Progenitor cell of endocrine pancreas (in vitro differentiated cells): ENCODE data around the gene PIK3R6. TPM values are rescaled to one million over a fixed set of nuclear protein-coding genes. Genes with fewer than 3 reads are reported as not detected.

Experiments
- DNase-seq: peaks from one replicate; pipeline ENCODE4 v3.0.0; 2021; ENCODE audit warnings: low spot score; ENCODE audit not compliant: unreplicated experiment
- H3K27ac Mint-ChIP-seq: 2 replicates; pipeline ENCODE4 v1.8.0; 2021; ENCODE audit warnings: mild to moderate bottlenecking, moderate library complexity, mixed read lengths
- H3K27me3 Mint-ChIP-seq: 2 replicates; pipeline ENCODE4 v1.8.0; 2021; ENCODE audit warnings: mixed read lengths
- H3K36me3 Mint-ChIP-seq: 2 replicates; pipeline ENCODE4 v1.8.0; 2022; ENCODE audit warnings: mixed read lengths; ENCODE audit not compliant: insufficient read depth
- H3K4me1 Mint-ChIP-seq: 2 replicates; pipeline ENCODE4 v1.8.0; 2021; ENCODE audit warnings: low read depth, mixed read lengths
- H3K4me3 Mint-ChIP-seq: 2 replicates; pipeline ENCODE4 v1.8.0; 2021; ENCODE audit warnings: low read depth, mild to moderate bottlenecking, moderate library complexity, mixed read lengths
- H3K9me3 Mint-ChIP-seq: 2 replicates; pipeline ENCODE4 v1.8.0; 2021; ENCODE audit warnings: low read depth, mixed read lengths
- total RNA-seq: library from RNA; stranded (reverse); gene quantifications from 2 replicates; pipeline ENCODE4 v1.2.1, GENCODE V29; 2021
- TF ChIP-seq, protein P1 (sequence below): fragments of 200-600 bp; sonication (generic); IDR thresholded peaks from one replicate; pipeline ENCODE4 v1.5.0; 2021; ENCODE audit warnings: antibody characterized with exemption, mild to moderate bottlenecking; ENCODE audit not compliant: unreplicated experiment

PIK3R6 gene
- total RNA-seq, 1 donor from 2014 or later: 0.07 TPM

DNA sequence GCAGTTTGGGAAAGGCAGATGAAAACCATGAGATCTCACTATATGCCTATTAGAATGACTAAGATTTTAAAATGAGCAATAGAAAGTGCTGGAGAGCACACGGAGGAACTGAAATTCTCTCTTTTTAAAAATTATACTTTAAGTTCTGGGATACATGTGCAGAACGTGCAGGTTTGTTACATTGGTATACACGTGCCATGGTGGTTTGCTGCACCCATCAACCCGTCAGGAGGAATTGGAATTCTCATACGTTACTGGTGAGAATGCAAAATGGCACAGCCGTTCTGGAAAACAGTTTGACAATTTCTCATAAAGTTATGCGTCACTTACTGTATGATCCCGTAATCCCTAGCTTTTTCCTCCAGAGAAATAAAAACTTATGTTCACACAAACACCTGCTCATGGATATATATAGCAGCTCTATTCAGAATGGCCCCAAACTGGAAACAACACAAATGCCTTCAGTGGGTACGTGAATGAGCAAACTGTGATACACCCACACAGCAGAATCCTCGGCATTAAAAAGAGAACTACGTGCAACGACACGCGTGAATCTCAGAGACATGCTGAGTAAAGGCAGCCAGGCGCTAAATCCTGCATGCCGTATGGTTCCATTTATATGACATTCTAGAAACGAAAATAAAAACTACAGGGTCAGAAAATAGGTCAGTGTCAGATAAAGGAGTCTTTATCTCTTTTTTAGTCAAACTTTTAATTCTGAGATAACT, 11.8 kb downstream of the PIK3R6 start:
- DNase-seq: no peak
- Mint-ChIP-seq H3K36me3 (no peaks in the 10 kb centered on the region), H3K27me3 (no peaks in the 10 kb centered on the region), H3K4me3 (no peak overlapping the region), H3K9me3 (no peaks in the 10 kb centered on the region), H3K27ac (no peak overlapping the region), H3K4me1 (peaks cover 28% of the 10 kb centered on the region)
- TF ChIP-seq, protein P1, sequence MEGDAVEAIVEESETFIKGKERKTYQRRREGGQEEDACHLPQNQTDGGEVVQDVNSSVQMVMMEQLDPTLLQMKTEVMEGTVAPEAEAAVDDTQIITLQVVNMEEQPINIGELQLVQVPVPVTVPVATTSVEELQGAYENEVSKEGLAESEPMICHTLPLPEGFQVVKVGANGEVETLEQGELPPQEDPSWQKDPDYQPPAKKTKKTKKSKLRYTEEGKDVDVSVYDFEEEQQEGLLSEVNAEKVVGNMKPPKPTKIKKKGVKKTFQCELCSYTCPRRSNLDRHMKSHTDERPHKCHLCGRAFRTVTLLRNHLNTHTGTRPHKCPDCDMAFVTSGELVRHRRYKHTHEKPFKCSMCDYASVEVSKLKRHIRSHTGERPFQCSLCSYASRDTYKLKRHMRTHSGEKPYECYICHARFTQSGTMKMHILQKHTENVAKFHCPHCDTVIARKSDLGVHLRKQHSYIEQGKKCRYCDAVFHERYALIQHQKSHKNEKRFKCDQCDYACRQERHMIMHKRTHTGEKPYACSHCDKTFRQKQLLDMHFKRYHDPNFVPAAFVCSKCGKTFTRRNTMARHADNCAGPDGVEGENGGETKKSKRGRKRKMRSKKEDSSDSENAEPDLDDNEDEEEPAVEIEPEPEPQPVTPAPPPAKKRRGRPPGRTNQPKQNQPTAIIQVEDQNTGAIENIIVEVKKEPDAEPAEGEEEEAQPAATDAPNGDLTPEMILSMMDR: no peak

DNA sequence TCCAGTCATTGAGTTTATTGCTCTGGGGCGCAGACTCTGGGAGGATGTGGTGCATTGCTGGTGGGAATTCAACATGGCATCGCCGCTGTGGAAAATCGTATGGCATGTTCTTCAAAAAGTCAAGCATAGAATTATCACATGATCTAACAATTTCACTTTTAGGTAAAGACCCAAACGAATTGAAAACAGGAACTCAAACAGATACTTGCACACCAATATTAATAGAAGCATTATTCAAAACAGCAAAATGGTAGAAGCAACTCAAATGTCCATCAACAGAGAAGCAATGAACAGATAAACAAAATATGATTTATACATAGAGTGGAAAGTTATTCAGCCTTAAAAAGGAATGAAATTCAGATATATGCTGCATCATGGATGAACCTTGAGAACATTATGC, 15.9 kb downstream of the PIK3R6 start:
- peaks cover 10% of the 10 kb centered on the region for H3K4me1 Mint-ChIP-seq
- no peak overlapping the region for H3K4me3 Mint-ChIP-seq
- TF ChIP-seq, protein P1: no peak
- no peaks in the 10 kb centered on the region for H3K9me3 Mint-ChIP-seq
- no peak for DNase-seq
- no peak overlapping the region for H3K27ac Mint-ChIP-seq
- no peaks in the 10 kb centered on the region for H3K27me3 Mint-ChIP-seq
- H3K36me3 Mint-ChIP-seq: no peaks in the 10 kb centered on the region

DNA sequence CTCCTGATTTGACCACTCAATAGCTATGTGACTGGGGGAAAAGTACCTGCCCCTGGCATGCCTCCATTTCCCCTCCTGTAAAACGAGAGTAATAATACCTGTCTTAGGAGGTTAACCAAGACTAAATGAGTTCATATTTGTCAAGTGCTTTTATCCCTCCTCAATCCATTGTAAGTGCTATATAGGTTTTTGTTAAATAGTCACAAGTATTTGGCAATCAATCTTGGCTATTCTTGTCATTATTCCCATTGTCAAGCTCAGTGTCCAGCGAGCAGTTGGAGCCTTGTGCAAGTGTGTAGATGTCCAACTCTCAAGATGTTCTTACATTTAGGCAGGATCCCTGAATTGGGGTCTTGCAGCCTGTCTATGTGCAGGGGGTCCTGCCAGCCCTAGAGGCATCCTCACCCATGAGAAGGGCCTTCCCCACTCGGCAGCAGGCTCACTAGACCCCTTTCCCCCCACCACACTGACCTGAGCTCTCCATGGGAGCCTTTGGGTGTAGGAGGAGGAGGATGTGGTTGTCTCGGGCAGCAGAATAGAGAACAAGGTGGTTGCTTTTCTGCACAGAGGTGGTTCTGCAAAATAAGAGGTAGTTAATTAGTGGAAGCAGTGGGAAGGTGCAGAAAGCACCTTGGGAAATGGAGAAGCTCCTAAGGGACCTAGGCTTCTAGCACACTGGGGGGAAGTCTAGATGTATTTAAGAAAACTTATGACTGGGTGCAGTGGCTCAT, 18.0 kb downstream of the PIK3R6 start:
- no peaks in the 10 kb centered on the region for H3K9me3 Mint-ChIP-seq
- H3K4me1 Mint-ChIP-seq: peaks cover 4% of the 10 kb centered on the region
- H3K36me3 Mint-ChIP-seq: no peaks in the 10 kb centered on the region
- H3K4me3 Mint-ChIP-seq: no peak overlapping the region
- DNase-seq: no peak
- H3K27me3 Mint-ChIP-seq: no peaks in the 10 kb centered on the region
- H3K27ac Mint-ChIP-seq: no peak overlapping the region
- TF ChIP-seq, protein P1: no peak

DNA sequence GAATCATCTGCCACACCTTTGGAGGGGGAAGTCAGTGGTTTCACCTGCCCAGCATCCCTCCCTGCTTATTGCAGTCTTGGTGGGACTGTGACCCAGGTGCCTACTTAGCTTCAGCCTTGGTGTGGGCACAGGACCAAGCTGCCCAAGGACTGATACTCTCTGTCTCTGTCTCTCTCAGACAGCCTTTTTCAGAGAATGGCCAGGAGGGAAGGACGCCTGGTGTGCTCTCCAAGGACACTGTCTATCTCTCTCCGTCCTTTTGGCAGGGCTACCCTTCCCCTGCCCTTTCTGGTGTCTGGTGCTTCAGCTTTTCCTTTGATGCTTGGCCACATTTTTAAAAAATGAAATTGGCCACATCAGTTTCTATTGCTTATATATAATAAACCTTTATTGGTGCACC, 19.6 kb downstream of the PIK3R6 start:
- Mint-ChIP-seq H3K36me3 (no peaks in the 10 kb centered on the region), H3K4me1 (peaks cover 4% of the 10 kb centered on the region), H3K27me3 (no peaks in the 10 kb centered on the region), H3K9me3 (no peaks in the 10 kb centered on the region), H3K4me3 (no peak overlapping the region), H3K27ac (no peak overlapping the region)
- DNase-seq: no peak
- TF ChIP-seq, protein P1: no peak

DNA sequence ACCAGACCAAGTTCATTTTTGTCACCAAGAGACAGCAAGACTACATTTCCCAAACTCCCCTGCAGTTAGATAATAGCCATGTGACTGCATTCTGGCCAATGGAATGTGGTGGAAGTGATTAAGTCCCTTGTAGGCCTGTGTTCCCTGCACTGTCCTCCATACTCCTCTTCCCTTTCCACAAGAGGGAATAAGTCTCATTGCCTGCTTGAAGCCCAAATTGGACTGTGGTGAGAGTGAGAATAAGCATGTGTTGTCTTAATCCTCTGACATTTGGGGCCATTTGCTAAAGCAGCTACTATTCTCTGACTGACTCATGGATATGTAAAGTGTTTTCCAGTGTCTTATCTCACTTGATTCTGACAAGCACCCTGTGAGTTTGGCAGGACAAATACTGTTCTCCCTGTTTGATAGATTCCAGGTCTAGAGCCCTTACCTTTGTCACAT, 20.7 kb downstream of the PIK3R6 start:
- no peak for DNase-seq
- H3K36me3 Mint-ChIP-seq: no peaks in the 10 kb centered on the region
- peaks cover 4% of the 10 kb centered on the region for H3K4me1 Mint-ChIP-seq
- H3K27ac Mint-ChIP-seq: peak overlapping the region; percentile 64
- TF ChIP-seq, protein P1: no peak
- H3K27me3 Mint-ChIP-seq: no peaks in the 10 kb centered on the region
- no peak overlapping the region for H3K4me3 Mint-ChIP-seq
- no peaks in the 10 kb centered on the region for H3K9me3 Mint-ChIP-seq
